Transverse colon (tissue), 4 donors: ENCODE data around the gene BICDL1. TPM values are rescaled to one million over a fixed set of nuclear protein-coding genes. Genes with fewer than 3 reads are reported as not detected.
"Not testable (repeated sequence)": the region's sequence is repeated elsewhere in the genome, so short reads cannot be mapped to it uniquely, and the experiment has no call there.

ENCODE experiments used
- DNase-seq: peaks from one replicate; pipeline ENCODE4 v3.0.0-alpha.2; 2019
- H3K27ac ChIP-seq, 4 donors: fragments of 200-600 bp; sonication (generic); 2 replicates each; pipeline ENCODE4 v1.5.1; 2016 to 2018; ENCODE audit warnings: inconsistent platforms in 4 of 4
- H3K27me3 ChIP-seq: fragments of 200-600 bp; sonication (generic); 2 replicates; pipeline ENCODE4 v1.5.1; 2017; ENCODE audit warnings: inconsistent platforms
- H3K36me3 ChIP-seq, 4 donors: fragments of 200-600 bp; sonication (generic); 2 replicates each; pipeline ENCODE4 v1.5.1; 2017 to 2019; ENCODE audit warnings: inconsistent platforms in 4 of 4
- H3K4me1 ChIP-seq, 4 donors: fragments of 200-600 bp; sonication (generic); 2 replicates each; pipeline ENCODE4 v1.5.1; 2017 to 2020; ENCODE audit warnings: inconsistent platforms in 4 of 4
- H3K4me3 ChIP-seq, 4 donors: fragments of 200-600 bp; sonication (generic); 1 replicate in 1 of 4; 2 replicates in 3 of 4; pipeline versions ENCODE4 v1.5.1 to v1.6.1; 2017 to 2019; ENCODE audit warnings: inconsistent platforms in 4 of 4
- H3K9me3 ChIP-seq, 2 donors: fragments of 200-600 bp; sonication (generic); 2 replicates each; pipeline ENCODE4 v1.5.1; 2017 to 2019; ENCODE audit warnings: inconsistent platforms in 2 of 2
- EP300 ChIP-seq: sonication (generic); formaldehyde crosslinking; IDR thresholded peaks from one replicate; pipeline ENCODE4 v1.6.1; 2017; ENCODE audit warnings: antibody characterized with exemption, low read depth
- POLR2A ChIP-seq: fragments of 450-650 bp; IDR thresholded peaks from one replicate; pipeline ENCODE4 v1.6.1; 2016; ENCODE audit warnings: antibody characterized with exemption, mild to moderate bottlenecking, moderate library complexity
- POLR2AphosphoS5 ChIP-seq, 3 donors: sonication (generic); formaldehyde crosslinking; IDR thresholded peaks; one replicate each; pipeline ENCODE4 v1.6.1; 2016; ENCODE audit warnings: antibody characterized with exemption in 3 of 3
- WGBS, 2 donors: methylation state at CpG; one replicate each; pipeline ENCODE4 v1.1.5; 2018; ENCODE audit warnings: low coverage in 1 of 2; 5-methylcytosine and 5-hydroxymethylcytosine counted together
- in situ Hi-C, 4 donors: fragments of 200-750 bp; cut with MboI; loops; one replicate each; pipeline versions ENCODE4 v1.15.0 to v1.15.1; 2017; ENCODE audit warnings: low sequenced_read_pairs in 3 of 4, low pct_ligation_motif_present in 1 of 4, low pct_unique_long_range_greater_than_20kb in 1 of 4
- intact Hi-C: fragments of 100-400 bp; cut with DNase I; formaldehyde crosslinking; loops from one replicate; pipeline ENCODE4 v1.15.1; 2023; ENCODE audit warnings: low total_unique reads
- total RNA-seq, 4 donors: library from RNA; depleted of rRNA; stranded (reverse); fragments of >200 nt; gene quantifications; one replicate each; pipeline ENCODE4 v1.1.0, GENCODE V29; 2016
- TF ChIP-seq, protein P1 (sequence below), 5 experiments: fragments of 200-600 bp in 3 of 5; fragments of 450-650 bp in 2 of 5; sonication (generic) in 3 of 5; IDR thresholded peaks; 1 replicate in 2 of 5; 2 replicates in 3 of 5; pipeline ENCODE4 v1.5.1; 2016 to 2017; ENCODE audit warnings: antibody characterized with exemption in 5 of 5, inconsistent platforms in 3 of 5, mild to moderate bottlenecking in 2 of 5, moderate library complexity in 1 of 5

Gene BICDL1
- total RNA-seq, 4 donors from 2014 or later = 3.2 to 19.5 (median 6.9) TPM

DNA sequence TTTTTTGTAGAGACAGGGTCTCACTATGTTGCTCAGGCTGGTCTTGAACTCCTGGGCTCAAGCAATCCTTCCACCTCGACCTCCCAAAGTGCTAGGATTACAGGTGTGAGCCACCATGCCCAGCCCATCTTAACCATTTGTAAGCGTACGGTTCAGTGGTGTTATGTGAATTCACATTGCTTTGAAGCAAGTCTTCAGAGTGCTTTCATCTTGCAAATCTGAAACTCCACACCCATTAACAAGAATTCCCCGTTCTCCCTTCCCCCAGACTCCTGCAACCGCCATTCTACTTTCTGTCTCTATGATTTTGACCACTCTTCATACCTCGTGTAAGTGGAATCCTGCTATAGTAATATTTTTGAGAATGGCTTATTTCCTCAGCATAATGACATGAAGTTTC lies 24.9 kb upstream of the BICDL1 start:
- H3K36me3 ChIP-seq = no peaks in the 10 kb centered on the region
- WGBS, 2 donors = 83 to 95% methylated on average over 3 to 6 of the region's 6 CpGs
- H3K4me1 ChIP-seq = no peaks in the 10 kb centered on the region
- no peak overlapping the region for H3K4me3 ChIP-seq
- intact Hi-C loops (no loop called here), in situ Hi-C loops (no loop called here)
- H3K9me3 ChIP-seq = no peaks in the 10 kb centered on the region
- no peaks in the 10 kb centered on the region for H3K27me3 ChIP-seq
- no peak overlapping the region for H3K27ac ChIP-seq
- DNase-seq = no peak
- TF ChIP-seq POLR2AphosphoS5 (IDR thresholded peaks at IDR 0.05) = no peak
- TF ChIP-seq, protein P1, sequence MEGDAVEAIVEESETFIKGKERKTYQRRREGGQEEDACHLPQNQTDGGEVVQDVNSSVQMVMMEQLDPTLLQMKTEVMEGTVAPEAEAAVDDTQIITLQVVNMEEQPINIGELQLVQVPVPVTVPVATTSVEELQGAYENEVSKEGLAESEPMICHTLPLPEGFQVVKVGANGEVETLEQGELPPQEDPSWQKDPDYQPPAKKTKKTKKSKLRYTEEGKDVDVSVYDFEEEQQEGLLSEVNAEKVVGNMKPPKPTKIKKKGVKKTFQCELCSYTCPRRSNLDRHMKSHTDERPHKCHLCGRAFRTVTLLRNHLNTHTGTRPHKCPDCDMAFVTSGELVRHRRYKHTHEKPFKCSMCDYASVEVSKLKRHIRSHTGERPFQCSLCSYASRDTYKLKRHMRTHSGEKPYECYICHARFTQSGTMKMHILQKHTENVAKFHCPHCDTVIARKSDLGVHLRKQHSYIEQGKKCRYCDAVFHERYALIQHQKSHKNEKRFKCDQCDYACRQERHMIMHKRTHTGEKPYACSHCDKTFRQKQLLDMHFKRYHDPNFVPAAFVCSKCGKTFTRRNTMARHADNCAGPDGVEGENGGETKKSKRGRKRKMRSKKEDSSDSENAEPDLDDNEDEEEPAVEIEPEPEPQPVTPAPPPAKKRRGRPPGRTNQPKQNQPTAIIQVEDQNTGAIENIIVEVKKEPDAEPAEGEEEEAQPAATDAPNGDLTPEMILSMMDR (IDR thresholded peaks at IDR 0.05) = no peak
- no peak for TF ChIP-seq POLR2A
- TF ChIP-seq EP300 = no peak

DNA sequence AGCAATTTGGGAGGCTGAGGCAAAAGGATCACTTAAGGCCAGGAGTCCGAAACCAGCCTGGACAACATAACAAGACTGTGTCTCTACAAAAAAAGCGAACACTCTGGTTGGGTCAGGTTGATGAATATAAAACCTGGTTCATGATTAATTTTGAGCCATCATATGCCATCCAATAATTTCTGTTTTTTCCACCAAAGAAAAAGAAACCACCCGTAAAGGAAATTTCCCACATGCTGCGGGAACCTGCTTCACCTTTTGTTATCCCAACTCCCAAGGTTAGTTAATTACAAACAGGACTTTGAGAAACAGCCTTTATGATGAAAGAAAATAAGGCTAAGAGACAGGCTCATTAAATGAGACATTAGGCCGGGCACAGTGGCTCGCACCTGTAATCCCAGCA lies 24.1 kb upstream of the BICDL1 start:
- intact Hi-C loops (no loop called here), in situ Hi-C loops (no loop called here)
- 89 to 90% methylated on average over 4 to 6 of the region's 6 CpGs for WGBS, 2 donors
- Histone ChIP-seq H3K9me3 (no peaks in the 10 kb centered on the region), H3K4me1 (no peaks in the 10 kb centered on the region), H3K27me3 (no peaks in the 10 kb centered on the region), H3K4me3 (no peak overlapping the region), H3K36me3 (no peaks in the 10 kb centered on the region), H3K27ac (no peak overlapping the region)
- TF ChIP-seq POLR2A (no peak), POLR2AphosphoS5 (IDR thresholded peaks at IDR 0.05) (no peak), EP300 (no peak)
- TF ChIP-seq, protein P1 (IDR thresholded peaks at IDR 0.05) = no peak
- no peak for DNase-seq

DNA sequence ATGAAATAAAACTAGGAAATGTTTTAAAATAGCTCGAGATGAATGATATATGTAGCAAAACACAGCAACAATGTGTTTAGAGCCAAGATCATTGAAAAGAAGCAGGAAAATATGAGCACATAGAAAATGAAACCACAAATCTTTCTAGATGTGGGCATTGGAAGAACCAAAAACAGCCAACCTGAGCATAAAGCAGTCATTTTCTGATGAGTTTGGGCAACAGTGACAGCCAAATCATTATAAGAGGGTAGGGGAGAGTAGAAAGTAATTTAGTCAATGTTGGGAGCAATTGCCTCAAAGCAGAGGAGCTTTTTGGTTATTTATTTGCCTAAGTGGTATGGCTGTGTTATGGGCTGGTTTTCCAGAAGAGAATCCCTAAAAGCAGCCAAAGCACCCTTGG lies 8.8 kb upstream of the BICDL1 start:
- in situ Hi-C loops (no loop called here), intact Hi-C loops (loop anchor here (5.0 kb wide), 1 partner anchor 267 kb away; no protein-coding TSS in a partner anchor)
- H3K4me1 ChIP-seq = no peaks in the 10 kb centered on the region
- 57 to 61% methylated on average over 1 of the region's 1 CpG for WGBS, 2 donors
- no peaks in the 10 kb centered on the region for H3K36me3 ChIP-seq
- TF ChIP-seq, protein P1 (IDR thresholded peaks at IDR 0.05) = no peak
- TF ChIP-seq POLR2AphosphoS5 (IDR thresholded peaks at IDR 0.05) (no peak), POLR2A (no peak)
- no peak overlapping the region for H3K27ac ChIP-seq
- DNase-seq = no peak
- H3K9me3 ChIP-seq = no peaks in the 10 kb centered on the region
- no peak overlapping the region for H3K4me3 ChIP-seq
- H3K27me3 ChIP-seq = peaks cover 40% of the 10 kb centered on the region

DNA sequence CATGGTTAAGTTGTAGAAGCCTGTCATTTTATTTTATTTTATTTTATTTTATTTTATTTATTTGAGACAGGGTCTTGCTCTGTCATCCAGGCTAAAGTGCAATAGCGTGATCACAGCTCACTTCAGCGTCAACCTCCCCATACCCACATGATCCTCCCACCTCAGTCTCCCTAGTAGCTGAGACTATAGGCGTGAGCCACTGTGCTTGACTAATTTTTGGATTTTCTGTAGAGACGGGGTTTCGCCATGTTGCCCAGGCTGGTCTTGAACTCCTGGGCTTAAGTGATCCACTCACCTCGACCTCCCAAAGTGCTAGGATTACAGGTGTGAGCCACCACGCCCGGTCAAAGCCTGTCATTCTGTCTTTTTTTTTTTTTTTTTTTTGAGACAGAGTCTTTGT lies 8.3 kb upstream of the BICDL1 start:
- H3K9me3 ChIP-seq, H3K36me3 ChIP-seq: not testable (repeated sequence)
- intact Hi-C loops = loop anchor here (5.0 kb wide), 1 partner anchor 267 kb away; no protein-coding TSS in a partner anchor

DNA sequence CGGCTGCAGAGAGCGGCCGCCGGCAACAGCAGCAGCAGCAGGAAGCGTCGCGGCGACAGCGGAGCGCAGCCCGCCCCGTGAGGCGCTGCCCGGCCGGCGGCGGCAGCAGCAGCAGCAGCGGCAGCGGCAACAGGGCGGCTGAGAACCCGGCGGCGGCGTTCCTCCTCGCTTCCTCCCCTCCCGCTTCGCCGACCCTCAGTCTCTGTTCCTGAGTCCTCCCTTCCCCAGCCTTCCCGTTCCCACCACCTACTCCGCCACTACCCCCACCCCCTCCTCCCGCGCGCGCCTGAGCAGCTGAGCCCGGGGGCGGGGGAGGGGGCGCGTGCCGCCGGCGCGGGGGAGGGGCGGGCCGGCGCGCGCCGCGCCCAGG lies 310 bp downstream of the BICDL1 start:
- H3K4me3 ChIP-seq = peak overlapping the region; percentile 27 to 85 (median 63)
- H3K36me3 ChIP-seq = no peaks in the 10 kb centered on the region
- peak; percentile 10 for DNase-seq
- H3K9me3 ChIP-seq = no peaks in the 10 kb centered on the region
- WGBS, 2 donors = 0% methylated on average over 31 of the region's 49 CpGs; no CpG with 5 or more reads in 1 of the 2 donors
- H3K27ac ChIP-seq = peak overlapping the region; percentile 85 to 89 (median 88)
- in situ Hi-C loops = no loop called here
- H3K4me1 ChIP-seq = peaks cover 8 to 20% (median 16%) of the 10 kb centered on the region in 4 donors
- TF ChIP-seq, protein P1 (IDR thresholded peaks at IDR 0.05) = no peak
- peaks cover 51% of the 10 kb centered on the region for H3K27me3 ChIP-seq
- intact Hi-C loops = no loop called here

More for the DNA sequence above, 8.3 kb upstream of the BICDL1 start:
- DNase-seq, in situ Hi-C loops, H3K4me1 ChIP-seq, H3K4me3 ChIP-seq, H3K27ac ChIP-seq: not testable (repeated sequence)
- whole genome bisulfite sequencing, 2 donors = 20 to 84% methylated on average over 1 to 8 of the region's 8 CpGs
- peaks cover 45% of the 10 kb centered on the region for H3K27me3 ChIP-seq
